Fibroblast of lung (primary cell): ENCODE measurements around the gene KCNG1. TPM values are rescaled to one million over a fixed set of nuclear protein-coding genes. Genes with fewer than 3 reads are reported as not detected.

Experiments used
- DNase-seq, 2 donors: peaks; one replicate each; pipeline versions ENCODE4 v3.0.0 to v3.0.0-alpha.2; 2010; ENCODE audit warnings: low read depth in 2 of 2
- H2AFZ ChIP-seq: 2 replicates; pipeline ENCODE4 v1.5.1; 2012; ENCODE audit warnings: low read length, control low read depth, inconsistent platforms
- H3K27ac ChIP-seq: 2 replicates; pipeline ENCODE4 v1.5.1; 2011; ENCODE audit warnings: low read length, control low read depth; ENCODE audit not compliant: insufficient read depth
- H3K27me3 ChIP-seq: 2 replicates; pipeline ENCODE4 v1.5.1; 2011; ENCODE audit warnings: mild to moderate bottlenecking, low read length; ENCODE audit not compliant: control insufficient read depth, insufficient read depth
- H3K36me3 ChIP-seq: 2 replicates; pipeline ENCODE4 v1.5.1; 2011; ENCODE audit warnings: low read length; ENCODE audit not compliant: control insufficient read depth, insufficient read depth
- H3K4me1 ChIP-seq: 2 replicates; pipeline ENCODE4 v1.5.1; 2011; ENCODE audit warnings: low read length; ENCODE audit not compliant: control insufficient read depth, insufficient read depth; ENCODE audit errors: extremely low read depth
- H3K4me2 ChIP-seq: 2 replicates; pipeline ENCODE4 v1.5.1; 2011; ENCODE audit warnings: low read length, control low read depth; ENCODE audit not compliant: insufficient read depth; ENCODE audit errors: extremely low read depth
- H3K4me3 ChIP-seq, 4 experiments: fragments of 200-600 bp in 1 of 4; sonication (generic) in 1 of 4; replicated peaks in 1 of 4; 2 replicates each; pipeline ENCODE4 v1.5.1; 2011 to 2016; ENCODE audit warnings: low read length in 4 of 4, low read depth in 3 of 4, mild to moderate bottlenecking in 3 of 4, control low read depth in 2 of 4, inconsistent platforms in 1 of 4, mixed read lengths in 1 of 4; ENCODE audit not compliant: insufficient read depth in 1 of 4; ENCODE audit errors: control extremely low read depth in 1 of 4
- H3K79me2 ChIP-seq: 2 replicates; pipeline ENCODE4 v1.5.1; 2012; ENCODE audit warnings: mild to moderate bottlenecking, low read length, inconsistent platforms; ENCODE audit not compliant: control insufficient read depth, insufficient read depth
- H3K9ac ChIP-seq: 2 replicates; pipeline ENCODE4 v1.5.1; 2011; ENCODE audit warnings: mild to moderate bottlenecking, low read length, control low read depth; ENCODE audit not compliant: insufficient read depth
- H3K9me3 ChIP-seq: 2 replicates; pipeline ENCODE4 v1.5.1; 2012; ENCODE audit warnings: low read depth, low read length; ENCODE audit not compliant: control insufficient read depth, insufficient read depth
- H4K20me1 ChIP-seq: 2 replicates; pipeline ENCODE4 v1.5.1; 2011; ENCODE audit warnings: low read length; ENCODE audit not compliant: control insufficient read depth, insufficient read depth; ENCODE audit errors: extremely low read depth
- CTCF ChIP-seq, 2 donors: IDR thresholded peaks in 1 of 2; conservative IDR thresholded peaks in 1 of 2; 1 replicate in 1 of 2; 2 replicates in 1 of 2; pipeline ENCODE4 v1.5.1; 2011 to 2012; ENCODE audit warnings: low read length in 2 of 2, control low read depth in 1 of 2, inconsistent platforms in 1 of 2, low read depth in 1 of 2, mild to moderate bottlenecking in 1 of 2
- EZH2 ChIP-seq: IDR thresholded peaks from 2 replicates; pipeline ENCODE4 v1.5.1; 2012; ENCODE audit warnings: low read length, control low read depth, mild to moderate bottlenecking; ENCODE audit errors: missing control alignments
- polyA plus RNA-seq, 2 donors: library from polyadenylated mRNA; depleted of rRNA in 1 of 2; stranded (reverse) in 1 of 2; unstranded in 1 of 2; fragments of >200 nt; gene quantifications; 2 replicates each; pipeline ENCODE4 v1.2.1, GENCODE V29; 2011 to 2012; ENCODE audit warnings: missing spikeins in 1 of 2
- total RNA-seq: library from RNA; depleted of rRNA; stranded (reverse); fragments of >200 nt; gene quantifications from 2 replicates; pipeline ENCODE4 v1.2.1, GENCODE V29; 2014

KCNG1 gene
- total and polyA plus RNA-seq, 2 donors (not counting 1 experiment from before 2014, with no cell fraction given) = 1.8 to 9.9 TPM

- Histone ChIP-seq H3K27ac (no peak overlapping the region), H3K4me2 (no peak overlapping the region), H3K36me3 (no peaks in the 10 kb centered on the region), H3K27me3 (no peaks in the 10 kb centered on the region), H3K4me1 (no peaks in the 10 kb centered on the region), H2AFZ (no peak overlapping the region), H3K9me3 (no peaks in the 10 kb centered on the region), H3K79me2 (no peaks in the 10 kb centered on the region), H3K9ac (no peak overlapping the region), H3K4me3 (no peak overlapping the region), H4K20me1 (no peaks in the 10 kb centered on the region)
- no peak for DNase-seq
- TF ChIP-seq EZH2 (no peak), CTCF (conservative IDR thresholded peaks at IDR 0.05 in 1 of 2, IDR thresholded peaks at IDR 0.05 in 1 of 2; ENCODE audit: low read depth in 1 of 2, low read length in 2 of 2) (no peak)
These were observed 11.4 kb downstream of the KCNG1 start for GRCh38 chr20:51011479-51011878.

- Histone ChIP-seq H4K20me1 (no peaks in the 10 kb centered on the region), H3K4me3 (no peak overlapping the region), H3K4me1 (no peaks in the 10 kb centered on the region)
These were observed 12.0 kb downstream of the KCNG1 start for GRCh38 chr20:51010932-51011331.

GRCh38 chr20:51010043-51010365 lies 12.9 kb downstream of the KCNG1 start:
- Histone ChIP-seq H3K27me3 (no peaks in the 10 kb centered on the region), H3K27ac (no peak overlapping the region), H2AFZ (no peak overlapping the region), H3K4me2 (no peak overlapping the region), H3K9ac (no peak overlapping the region), H3K4me1 (no peaks in the 10 kb centered on the region), H3K79me2 (no peaks in the 10 kb centered on the region), H4K20me1 (no peaks in the 10 kb centered on the region), H3K36me3 (no peaks in the 10 kb centered on the region), H3K4me3 (no peak overlapping the region), H3K9me3 (no peaks in the 10 kb centered on the region)
- TF ChIP-seq EZH2 (no peak), CTCF (conservative IDR thresholded peaks at IDR 0.05 in 1 of 2, IDR thresholded peaks at IDR 0.05 in 1 of 2; ENCODE audit: low read depth in 1 of 2, low read length in 2 of 2) (no peak)
- no peak for DNase-seq

More at GRCh38 chr20:51010932-51011331, 12.0 kb downstream of the KCNG1 start:
- no peak overlapping the region for H2AFZ ChIP-seq
- TF ChIP-seq EZH2 = no peak
- TF ChIP-seq CTCF (conservative IDR thresholded peaks at IDR 0.05 in 1 of 2, IDR thresholded peaks at IDR 0.05 in 1 of 2; ENCODE audit: low read depth in 1 of 2, low read length in 2 of 2) = no peak
- no peak for DNase-seq
- no peak overlapping the region for H3K4me2 ChIP-seq
- H3K27me3 ChIP-seq = no peaks in the 10 kb centered on the region
- H3K9me3 ChIP-seq = no peaks in the 10 kb centered on the region
- no peak overlapping the region for H3K9ac ChIP-seq
- H3K27ac ChIP-seq = no peak overlapping the region
- no peaks in the 10 kb centered on the region for H3K36me3 ChIP-seq
- H3K79me2 ChIP-seq = no peaks in the 10 kb centered on the region
